GM23338 (cell line): ENCODE results near the gene BYSL. TPM values are rescaled to one million over a fixed set of nuclear protein-coding genes. Genes with fewer than 3 reads are reported as not detected.

Experiments used
- ATAC-seq: fragments of 200-7000 bp; cut with Tn5 transposase; 3 replicates; pipeline ENCODE4 v1.9.1; 2020
- DNase-seq: peaks from one replicate; pipeline ENCODE4 v3.0.0-alpha.2; 2015; ENCODE audit warnings: low spot score
- H2AFZ ChIP-seq: fragments of 200-600 bp; sonication (generic); 2 replicates; pipeline ENCODE4 v1.8.0; 2016; ENCODE audit warnings: antibody characterized with exemption, mild to moderate bottlenecking, moderate library complexity
- H3F3A ChIP-seq: fragments of 200-600 bp; sonication (generic); replicated peaks from 2 replicates; pipeline ENCODE4 v1.8.0; 2017; ENCODE audit warnings: antibody characterized with exemption, mixed run types, low read depth
- H3K27ac ChIP-seq: fragments of 200-600 bp; sonication (generic); 2 replicates; pipeline ENCODE4 v1.6.1; 2016; ENCODE audit warnings: low read depth
- H3K27me3 ChIP-seq: fragments of 200-600 bp; sonication (generic); 2 replicates; pipeline ENCODE4 v1.8.0; 2016; ENCODE audit warnings: mild to moderate bottlenecking, mixed run types, moderate library complexity; ENCODE audit not compliant: insufficient read depth
- H3K36me3 ChIP-seq: fragments of 200-600 bp; sonication (generic); 2 replicates; pipeline ENCODE4 v1.8.0; 2016; ENCODE audit warnings: mild to moderate bottlenecking; ENCODE audit not compliant: insufficient read depth
- H3K4me1 ChIP-seq: fragments of 200-600 bp; sonication (generic); 2 replicates; pipeline ENCODE4 v1.8.0; 2016; ENCODE audit warnings: mild to moderate bottlenecking, moderate library complexity; ENCODE audit not compliant: insufficient read depth
- H3K4me2 ChIP-seq: fragments of 200-600 bp; sonication (generic); 2 replicates; pipeline ENCODE4 v1.7.1; 2017; ENCODE audit warnings: mixed run types
- H3K4me3 ChIP-seq: fragments of 200-600 bp; sonication (generic); 2 replicates; pipeline ENCODE4 v1.6.1; 2016; ENCODE audit warnings: mixed run types
- H3K79me2 ChIP-seq: fragments of 200-600 bp; sonication (generic); replicated peaks from 2 replicates; pipeline ENCODE4 v1.8.0; 2017; ENCODE audit warnings: mild to moderate bottlenecking; ENCODE audit not compliant: insufficient read depth
- H3K9me2 ChIP-seq: fragments of 200-600 bp; sonication (generic); 2 replicates; pipeline ENCODE4 v1.8.0; 2017; ENCODE audit not compliant: insufficient read depth
- H4K20me1 ChIP-seq: fragments of 200-600 bp; sonication (generic); replicated peaks from 2 replicates; pipeline ENCODE4 v1.8.0; 2017; ENCODE audit warnings: mild to moderate bottlenecking; ENCODE audit not compliant: insufficient read depth
- H3K27ac Mint-ChIP-seq: 2 replicates; pipeline ENCODE4 v1.8.0; 2020; ENCODE audit warnings: inconsistent platforms, mild to moderate bottlenecking, moderate library complexity, mixed read lengths
- H3K27me3 Mint-ChIP-seq: 3 replicates; pipeline ENCODE4 v1.8.0; 2022; ENCODE audit warnings: low read depth, mild to moderate bottlenecking, moderate library complexity, mixed read lengths, inconsistent platforms; ENCODE audit not compliant: insufficient read depth, poor library complexity
- H3K36me3 Mint-ChIP-seq: 3 replicates; pipeline ENCODE4 v1.8.0; 2021; ENCODE audit warnings: low read depth, mild to moderate bottlenecking, inconsistent platforms, moderate library complexity, mixed read lengths
- H3K4me1 Mint-ChIP-seq: 3 replicates; pipeline ENCODE4 v1.8.0; 2020; ENCODE audit warnings: mild to moderate bottlenecking, inconsistent platforms, mixed read lengths
- H3K4me3 Mint-ChIP-seq: 3 replicates; pipeline ENCODE4 v1.8.0; 2021; ENCODE audit warnings: moderate library complexity, mild to moderate bottlenecking, inconsistent platforms, mixed read lengths
- H3K9me3 Mint-ChIP-seq: 3 replicates; pipeline ENCODE4 v1.8.0; 2020; ENCODE audit warnings: moderate library complexity, mild to moderate bottlenecking, inconsistent platforms, mixed read lengths
- CREB1 ChIP-seq: fragments of 250-450 bp; sonication (Bioruptor Pico); IDR thresholded peaks from 2 replicates; pipeline ENCODE4 v1.5.0; 2020; ENCODE audit warnings: low read depth, mild to moderate bottlenecking, moderate library complexity
- EZH2 ChIP-seq: fragments of 200-600 bp; sonication (generic); IDR thresholded peaks from one replicate; pipeline ENCODE4 v1.8.0; 2017; ENCODE audit warnings: antibody characterized with exemption, mild to moderate bottlenecking, low read depth; ENCODE audit not compliant: unreplicated experiment
- JUNB ChIP-seq: IDR thresholded peaks from one replicate; pipeline ENCODE4 v1.6.1; 2016; ENCODE audit warnings: antibody characterized with exemption; ENCODE audit not compliant: unreplicated experiment
- REST ChIP-seq: IDR thresholded peaks from one replicate; pipeline ENCODE4 v1.6.1; 2018; ENCODE audit warnings: antibody characterized with exemption; ENCODE audit not compliant: unreplicated experiment
- STAT1 ChIP-seq: IDR thresholded peaks from one replicate; pipeline ENCODE4 v1.6.1; 2016; ENCODE audit warnings: antibody characterized with exemption; ENCODE audit not compliant: unreplicated experiment
- ZNF114 ChIP-seq: fragments of 250-450 bp; sonication (Bioruptor Pico); IDR thresholded peaks from 2 replicates; pipeline ENCODE4 v1.5.0; 2020; ENCODE audit warnings: mild to moderate bottlenecking, moderate library complexity
- ZNF462 ChIP-seq: fragments of 250-450 bp; sonication (Bioruptor Pico); IDR thresholded peaks from 2 replicates; pipeline ENCODE4 v1.5.0; 2020; ENCODE audit warnings: mild to moderate bottlenecking, moderate library complexity
- polyA plus RNA-seq: library from polyadenylated mRNA; unstranded; fragments of >200 nt; fragmentation: Nextera tagmentation; extraction: Ambion mirVana; gene quantifications from 2 replicates; pipeline ENCODE4 v1.2.1, GENCODE V29; 2016
- total RNA-seq: library from RNA; depleted of rRNA; stranded (reverse); fragments of >200 nt; shearing (Covaris generic); gene quantifications from 2 replicates; pipeline ENCODE4 v1.2.3, GENCODE V29; 2014

Gene BYSL
- total and polyA plus RNA-seq, 2 experiments from 2014 or later: 33.7 to 35.3 TPM

GRCh38 chr6:41963371-41963770, 42.1 kb downstream of the BYSL start (continued):
- no peak for TF ChIP-seq ZNF462 (CRISPR knock-in tag)
- TF ChIP-seq ZNF114 (CRISPR knock-in tag): no peak
- no peak for TF ChIP-seq EZH2

GRCh38 chr6:41964201-41964887, 43.0 kb downstream of the BYSL start:
- 0 out of 2 replicates have a peak overlapping the region, but pooled peaks have one; percentile 64 for H3K4me2 ChIP-seq
- Mint-ChIP-seq H3K4me1 (peaks cover 45% of the 10 kb centered on the region), H3K27ac (peak overlapping the region; percentile 4; the same call in 1 of the 2 replicates), H3K4me3 (no peak overlapping the region), H3K9me3 (no peaks in the 10 kb centered on the region; the same call in 2 of the 3 replicates), H3K27me3 (peaks cover 7% of the 10 kb centered on the region), H3K36me3 (no peaks in the 10 kb centered on the region)
- DNase-seq (no peak), ATAC-seq (peak; percentile 4; the same call in 2 of the 3 replicates)
- H3K27me3 ChIP-seq: no peaks in the 10 kb centered on the region
- 0 out of 2 replicates have a peak, but pooled peaks cover 2% of the 10 kb centered on the region for H3F3A ChIP-seq
- no peaks in the 10 kb centered on the region for H3K79me2 ChIP-seq
- H3K9me2 ChIP-seq: 0 out of 2 replicates have a peak, but pooled peaks cover 6% of the 10 kb centered on the region
- no peak overlapping the region for H2AFZ ChIP-seq
- no peak overlapping the region for H3K4me3 ChIP-seq
- H4K20me1 ChIP-seq: no peaks in the 10 kb centered on the region
- no peaks in the 10 kb centered on the region for H3K36me3 ChIP-seq
- TF ChIP-seq CREB1 (CRISPR knock-in tag) (no peak), REST (no peak), JUNB (no peak), STAT1 (no peak)
- peak overlapping the region; percentile 98 for H3K27ac ChIP-seq
- H3K4me1 ChIP-seq: peaks cover 27% of the 10 kb centered on the region
